Cardiac fibroblast (primary cell): ENCODE data around the gene TTC21A.
A peak's percentile ranks its signal among the peaks of the same experiment; 100 is the strongest.

Experiments
- DNase-seq, 2 donors: peaks; one replicate each; pipeline versions ENCODE4 v3.0.0 to v3.0.0-alpha.2; 2010; ENCODE audit warnings: low read depth in 2 of 2
- H3K4me3 ChIP-seq, 2 donors: replicated peaks in 1 of 2; 1 replicate in 1 of 2; 2 replicates in 1 of 2; pipeline ENCODE4 v1.5.1; 2011; ENCODE audit warnings: low read depth in 2 of 2, low read length in 2 of 2, mild to moderate bottlenecking in 2 of 2, moderate library complexity in 1 of 2
- TF ChIP-seq, protein P1 (sequence below): IDR thresholded peaks from one replicate; pipeline ENCODE4 v1.5.1; 2011; ENCODE audit warnings: low read depth, mild to moderate bottlenecking, low read length, inconsistent platforms

TTC21A gene

DNA sequence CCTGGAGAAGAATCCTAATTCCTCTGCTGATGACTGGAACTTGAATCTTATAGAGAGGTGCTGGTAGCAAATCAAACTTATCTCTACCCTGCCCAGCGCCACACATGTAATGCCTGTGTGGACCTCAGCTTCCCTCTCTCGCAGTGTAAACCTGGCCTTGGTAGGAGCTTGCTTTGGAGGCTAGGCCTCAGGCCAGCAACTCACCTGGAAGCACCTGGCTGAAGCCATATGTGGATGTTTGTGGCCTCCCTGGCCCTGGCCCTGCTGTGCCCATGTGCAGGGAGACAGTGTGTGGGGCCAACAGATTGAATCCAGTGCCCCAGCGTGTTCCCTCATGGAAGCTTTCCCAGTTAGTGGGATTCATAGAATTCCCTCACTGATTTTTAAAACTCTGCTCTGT, 8.4 kb downstream of the TTC21A start:
- DNase-seq = no peak
- H3K4me3 ChIP-seq = no peak overlapping the region
- TF ChIP-seq, protein P1, sequence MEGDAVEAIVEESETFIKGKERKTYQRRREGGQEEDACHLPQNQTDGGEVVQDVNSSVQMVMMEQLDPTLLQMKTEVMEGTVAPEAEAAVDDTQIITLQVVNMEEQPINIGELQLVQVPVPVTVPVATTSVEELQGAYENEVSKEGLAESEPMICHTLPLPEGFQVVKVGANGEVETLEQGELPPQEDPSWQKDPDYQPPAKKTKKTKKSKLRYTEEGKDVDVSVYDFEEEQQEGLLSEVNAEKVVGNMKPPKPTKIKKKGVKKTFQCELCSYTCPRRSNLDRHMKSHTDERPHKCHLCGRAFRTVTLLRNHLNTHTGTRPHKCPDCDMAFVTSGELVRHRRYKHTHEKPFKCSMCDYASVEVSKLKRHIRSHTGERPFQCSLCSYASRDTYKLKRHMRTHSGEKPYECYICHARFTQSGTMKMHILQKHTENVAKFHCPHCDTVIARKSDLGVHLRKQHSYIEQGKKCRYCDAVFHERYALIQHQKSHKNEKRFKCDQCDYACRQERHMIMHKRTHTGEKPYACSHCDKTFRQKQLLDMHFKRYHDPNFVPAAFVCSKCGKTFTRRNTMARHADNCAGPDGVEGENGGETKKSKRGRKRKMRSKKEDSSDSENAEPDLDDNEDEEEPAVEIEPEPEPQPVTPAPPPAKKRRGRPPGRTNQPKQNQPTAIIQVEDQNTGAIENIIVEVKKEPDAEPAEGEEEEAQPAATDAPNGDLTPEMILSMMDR = no peak

DNA sequence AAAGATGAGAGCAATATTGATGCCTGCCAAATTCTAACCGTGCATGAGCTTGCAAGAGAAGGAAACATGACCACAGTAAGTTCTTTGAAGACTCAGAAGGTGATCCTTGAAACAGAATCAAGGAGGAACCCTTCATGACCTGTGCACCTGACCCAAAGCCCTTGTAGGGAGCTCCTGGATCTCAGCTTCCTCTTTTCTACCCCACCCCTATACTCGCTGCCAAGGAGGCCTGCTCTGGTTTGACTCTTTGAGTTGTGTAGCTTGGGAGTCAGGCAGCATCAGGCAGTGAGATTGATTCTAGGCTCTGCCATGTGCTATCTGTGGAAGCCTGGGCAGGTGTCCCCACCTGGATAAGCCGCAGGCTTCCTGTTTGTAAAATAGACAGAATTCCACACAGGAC, 10.6 kb downstream of the TTC21A start:
- TF ChIP-seq, protein P1 = no peak

DNA sequence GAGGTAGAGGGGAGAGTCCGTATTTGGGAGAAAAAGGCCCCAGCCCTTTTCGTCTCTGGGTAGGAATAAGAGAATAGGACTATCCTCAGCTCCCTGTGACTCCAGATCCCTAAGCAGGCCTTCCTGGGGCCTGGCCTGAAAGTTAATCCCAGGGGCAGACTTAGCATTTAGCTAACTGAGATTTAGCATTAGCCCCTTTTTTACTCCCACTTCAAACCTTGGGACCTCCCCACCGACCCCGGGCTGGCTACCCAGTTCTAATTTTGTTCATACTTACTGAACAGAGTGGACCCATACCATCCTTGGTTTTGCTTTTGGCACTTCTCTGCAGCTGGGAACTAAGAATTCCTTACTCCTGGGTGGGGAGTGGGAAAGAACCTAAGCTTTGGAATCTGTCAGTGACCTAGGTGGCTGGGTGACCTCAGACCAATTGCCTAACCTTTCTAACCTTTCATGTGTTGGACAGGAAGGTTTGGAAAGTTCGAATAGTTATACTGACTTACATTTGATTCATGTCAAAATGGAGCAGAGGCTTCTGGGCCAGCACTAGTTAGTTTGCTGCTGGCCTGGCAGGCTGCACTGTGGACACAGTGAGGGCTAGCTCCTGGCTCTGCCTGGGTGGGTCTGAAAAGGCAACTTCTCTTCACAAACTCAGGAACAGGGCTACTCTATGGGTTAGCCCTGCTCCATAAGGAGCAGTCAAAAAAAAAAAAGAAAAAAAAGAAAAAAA, 11.6 kb downstream of the TTC21A start:
- DNase-seq = no peak
- no peak overlapping the region for H3K4me3 ChIP-seq
- TF ChIP-seq, protein P1 = no peak

More for the DNA sequence above, 10.6 kb downstream of the TTC21A start:
- DNase-seq = no peak
- H3K4me3 ChIP-seq = no peak overlapping the region

DNA sequence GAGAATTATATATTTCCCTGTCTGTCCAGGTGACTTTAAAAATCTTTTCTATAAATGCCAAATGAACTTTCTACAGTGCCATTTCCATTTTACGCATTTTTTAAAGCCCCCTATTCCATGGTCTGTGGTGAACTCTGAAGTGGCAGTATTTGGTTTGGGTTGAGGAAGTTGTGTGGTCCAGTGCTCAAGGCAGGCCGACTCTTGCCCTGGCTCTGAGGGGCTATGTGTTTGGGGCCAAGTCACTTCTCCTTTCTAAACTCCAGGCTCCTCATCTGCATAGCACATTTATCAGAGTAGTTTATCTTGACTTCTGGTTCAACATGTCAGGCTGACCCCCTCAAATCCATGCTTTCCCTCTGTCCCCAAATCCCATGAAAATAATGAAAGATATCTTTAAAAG, 14.1 kb downstream of the TTC21A start:
- no peak for DNase-seq
- TF ChIP-seq, protein P1 = no peak
- no peak overlapping the region for H3K4me3 ChIP-seq

DNA sequence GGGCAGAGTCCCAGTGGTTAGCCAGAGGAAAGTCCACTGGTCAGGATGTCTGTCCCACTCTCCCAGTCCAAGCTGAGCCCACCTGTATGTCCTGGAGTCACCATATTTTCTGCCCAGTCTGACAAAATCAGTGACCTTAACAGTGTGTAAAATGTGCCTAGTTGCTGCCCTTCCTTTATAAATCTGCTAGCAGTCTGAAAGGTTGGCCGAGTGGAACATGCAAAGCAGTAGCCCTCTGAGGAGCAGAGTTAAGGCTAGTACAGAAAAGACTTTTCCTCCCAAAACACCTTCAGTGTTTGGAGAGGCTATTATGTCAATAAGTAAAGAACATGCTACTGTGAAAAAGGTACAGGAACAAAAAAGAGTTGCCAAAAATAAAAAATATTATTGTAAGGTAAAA, 15.3 kb downstream of the TTC21A start:
- DNase-seq = no peak
- TF ChIP-seq, protein P1 = no peak

DNA sequence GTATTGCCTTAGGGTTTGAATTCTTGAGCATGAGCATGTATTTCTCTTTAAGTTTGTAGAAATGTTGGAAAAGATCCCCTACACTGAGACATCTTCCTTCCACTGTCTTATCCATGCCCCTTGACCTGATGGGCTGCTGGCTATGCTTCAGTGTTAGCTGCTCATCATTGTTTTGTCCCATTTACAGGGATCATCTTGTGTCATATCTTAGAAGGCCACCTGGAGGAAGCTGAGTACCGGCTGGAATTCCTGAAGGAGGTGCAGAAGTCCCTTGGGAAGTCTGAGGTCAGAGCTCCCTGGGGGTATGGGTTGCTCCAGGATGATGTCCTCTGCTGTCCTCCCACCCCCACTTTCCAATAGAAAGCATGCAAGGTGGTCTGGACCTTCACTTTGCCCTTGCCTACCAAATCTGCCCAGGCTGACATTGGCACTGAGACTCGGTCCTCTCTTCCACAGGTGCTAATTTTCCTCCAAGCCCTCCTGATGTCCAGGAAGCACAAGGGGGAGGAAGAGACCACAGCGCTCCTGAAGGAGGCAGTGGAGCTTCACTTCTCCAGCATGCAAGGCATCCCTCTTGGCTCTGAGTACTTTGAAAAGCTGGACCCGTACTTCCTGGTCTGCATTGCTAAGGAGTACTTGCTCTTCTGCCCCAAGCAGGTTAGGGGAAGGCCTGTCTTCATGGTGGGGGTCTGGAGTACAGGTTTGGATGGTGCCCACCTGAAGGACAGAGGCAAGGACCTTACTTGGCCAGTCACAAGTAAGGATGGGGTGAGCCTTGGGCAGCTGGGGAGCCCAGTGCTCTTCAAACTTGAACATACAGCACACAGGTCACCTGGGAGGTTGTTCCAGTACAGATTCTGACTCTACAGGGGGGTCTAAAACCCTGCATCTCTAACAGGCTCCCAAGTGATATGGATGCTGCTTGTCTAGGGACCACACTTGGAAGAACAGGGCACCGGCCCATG, 17.7 kb downstream of the TTC21A start:
- peak; percentile 56 to 71 for DNase-seq
- TF ChIP-seq, protein P1 = peak; percentile 52
- H3K4me3 ChIP-seq = no peak overlapping the region

More for the DNA sequence above, 15.3 kb downstream of the TTC21A start:
- H3K4me3 ChIP-seq = no peak overlapping the region
